ENCODE results near the gene CHRNA5.
"Not testable (repeated sequence)": the region's sequence is repeated elsewhere in the genome, so short reads cannot be mapped to it uniquely, and the experiment has no call there.

Gene CHRNA5

GRCh38 chr15:78561490-78561889, 3.8 kb upstream of the CHRNA5 start:
- intact Hi-C loops (cut with DNase I) = no loop called here
- DNase-seq = no peak

- DNase-seq = no peak
- intact Hi-C loops (cut with DNase I) = no loop called here
Observed at GRCh38 chr15:78563092-78563491, 2.2 kb upstream of the CHRNA5 start.

GRCh38 chr15:78564743-78565096, 600 bp upstream of the CHRNA5 start:
- no peak for DNase-seq
- intact Hi-C loops (cut with DNase I) = no loop called here

- no peak for DNase-seq
- intact Hi-C loops (cut with DNase I) = no loop called here
Observed at GRCh38 chr15:78565951-78566774, 843 bp downstream of the CHRNA5 start.

GRCh38 chr15:78567531-78567930, 2.2 kb downstream of the CHRNA5 start:
- intact Hi-C loops (cut with DNase I) = no loop called here
- DNase-seq = no peak

GRCh38 chr15:78570710-78571109, 5.4 kb downstream of the CHRNA5 start:
- no peak for DNase-seq
- intact Hi-C loops (cut with DNase I) = no loop called here

- intact Hi-C loops (cut with DNase I) = no loop called here
- DNase-seq = no peak
Observed at GRCh38 chr15:78571382-78571781, 6.1 kb downstream of the CHRNA5 start.

- DNase-seq = no peak
- intact Hi-C loops (cut with DNase I) = no loop called here
Observed at GRCh38 chr15:78573416-78573815, 8.1 kb downstream of the CHRNA5 start.

- no peak for DNase-seq
- intact Hi-C loops (cut with DNase I) = no loop called here
Observed at GRCh38 chr15:78574944-78575343, 9.6 kb downstream of the CHRNA5 start.

- intact Hi-C loops (cut with DNase I) = no loop called here
Observed at GRCh38 chr15:78597583-78597982, 32.3 kb downstream of the CHRNA5 start.

GRCh38 chr15:78598348-78598747, 33.0 kb downstream of the CHRNA5 start:
- intact Hi-C loops (cut with DNase I) = no loop called here

More at GRCh38 chr15:78597583-78597982, 32.3 kb downstream of the CHRNA5 start:
- no peak for DNase-seq

GRCh38 chr15:78599189-78599588, 33.9 kb downstream of the CHRNA5 start:
- DNase-seq = no peak
- intact Hi-C loops (cut with DNase I) = no loop called here

More at GRCh38 chr15:78598348-78598747, 33.0 kb downstream of the CHRNA5 start:
- no peak for DNase-seq

- no peak for DNase-seq
- intact Hi-C loops (cut with DNase I) = no loop called here
Observed at GRCh38 chr15:78603467-78603866, 38.1 kb downstream of the CHRNA5 start.

- intact Hi-C loops (cut with DNase I) = no loop called here
- no peak for DNase-seq
Observed at GRCh38 chr15:78604420-78604819, 39.1 kb downstream of the CHRNA5 start.

- peak in 1 of 42 donors; percentile 22 for DNase-seq
- intact Hi-C loops (cut with DNase I) = no loop called here
Observed at GRCh38 chr15:78605201-78605600, 39.9 kb downstream of the CHRNA5 start.

GRCh38 chr15:78605680-78606079, 40.4 kb downstream of the CHRNA5 start:
- no peak for DNase-seq
- intact Hi-C loops (cut with DNase I) = no loop called here

- intact Hi-C loops (cut with DNase I); DNase-seq: not testable (repeated sequence)
Observed at GRCh38 chr15:78609551-78609950, 44.2 kb downstream of the CHRNA5 start.

- intact Hi-C loops (cut with DNase I) = no loop called here
- no peak for DNase-seq
Observed at GRCh38 chr15:78614021-78614420, 48.7 kb downstream of the CHRNA5 start.

- intact Hi-C loops (cut with DNase I) = loop anchor here (5.0 kb wide), 1 partner anchor 92 kb away; no protein-coding TSS in a partner anchor
- peak in 4 of 42 donors; percentile 18 to 35 (median 32) for DNase-seq
Observed at GRCh38 chr15:78615151-78615589, 49.9 kb downstream of the CHRNA5 start.

GRCh38 chr15:78616506-78616905, 51.2 kb downstream of the CHRNA5 start:
- peak in 4 of 42 donors; percentile 4 to 37 (median 23) for DNase-seq

GRCh38 chr15:78617076-78617475, 51.8 kb downstream of the CHRNA5 start:
- DNase-seq = peak in 3 of 42 donors; percentile 8 to 37 (median 26)
- intact Hi-C loops (cut with DNase I) = loop anchor here (5.0 kb wide), 1 partner anchor 90 kb away; no protein-coding TSS in a partner anchor

More at GRCh38 chr15:78616506-78616905, 51.2 kb downstream of the CHRNA5 start:
- intact Hi-C loops (cut with DNase I) = loop anchor here (5.0 kb wide), 1 partner anchor 91 kb away; no protein-coding TSS in a partner anchor

All from head of caudate nucleus (tissue), 42 donors.